HepG2 (cell line): Measurements from ENCODE around the gene CLIC1.

ENCODE experiments used
- ARID2 ChIP-seq: sonication (generic); formaldehyde crosslinking; IDR thresholded peaks from 2 replicates; pipeline ENCODE4 v1.8.1; 2022; ENCODE audit warnings: mild to moderate bottlenecking, missing genetic modification reagents, borderline replicate concordance
- ASH2L ChIP-seq: fragments of 300-600, 200-600 bp; sonication (generic); IDR thresholded peaks from 2 replicates; pipeline ENCODE4 v1.7.0; 2017; ENCODE audit warnings: low read depth, mild to moderate bottlenecking, moderate library complexity, mixed read lengths, low read length; ENCODE audit not compliant: insufficient read length
- IRX3 ChIP-seq: sonication (generic); formaldehyde crosslinking; IDR thresholded peaks from 2 replicates; pipeline ENCODE4 v1.8.1; 2023; ENCODE audit warnings: mild to moderate bottlenecking, low read depth, missing genetic modification reagents, borderline replicate concordance
- JUND ChIP-seq: sonication (generic); formaldehyde crosslinking; IDR thresholded peaks from 2 replicates; pipeline ENCODE4 v1.8.0; 2022; ENCODE audit warnings: mild to moderate bottlenecking, missing genetic modification reagents
- KAT7 ChIP-seq: IDR thresholded peaks from 2 replicates; pipeline ENCODE4 v1.6.1; 2018; ENCODE audit warnings: borderline replicate concordance, missing compliant biosample characterization
- SCMH1 ChIP-seq: sonication (generic); formaldehyde crosslinking; IDR thresholded peaks from 2 replicates; pipeline ENCODE4 v1.9.0; 2021; ENCODE audit warnings: missing genetic modification reagents, mild to moderate bottlenecking, borderline replicate concordance
- TBL1XR1 ChIP-seq: fragments of 150-350 bp; IDR thresholded peaks from 2 replicates; pipeline ENCODE4 v1.6.1; 2014; ENCODE audit warnings: borderline replicate concordance, low read length; ENCODE audit not compliant: partially characterized antibody
- TCF12 ChIP-seq, 2 experiments: fragments of 450-650 bp in 1 of 2; sonication (generic) in 1 of 2; formaldehyde crosslinking in 1 of 2; IDR thresholded peaks; 2 replicates each; pipeline versions ENCODE4 v1.6.1 to v1.8.0; 2017 to 2022; ENCODE audit warnings: antibody characterized with exemption in 1 of 2, mild to moderate bottlenecking in 1 of 2, missing genetic modification reagents in 1 of 2, moderate library complexity in 1 of 2
- TF ChIP-seq, protein P1 (sequence below): sonication (generic); formaldehyde crosslinking; IDR thresholded peaks from 2 replicates; pipeline ENCODE4 v1.5.0; 2020; ENCODE audit warnings: mild to moderate bottlenecking, missing genetic modification reagents, moderate library complexity
- TF ChIP-seq, protein P2 (sequence below): sonication (generic); formaldehyde crosslinking; IDR thresholded peaks from 2 replicates; pipeline ENCODE4 v1.8.0; 2022; ENCODE audit warnings: missing genetic modification reagents, mild to moderate bottlenecking, borderline replicate concordance
- TF ChIP-seq, protein P3 (sequence below): IDR thresholded peaks from 2 replicates; pipeline ENCODE4 v1.6.1; 2012; ENCODE audit warnings: low read length, improper control_type of control experiment

DNA sequence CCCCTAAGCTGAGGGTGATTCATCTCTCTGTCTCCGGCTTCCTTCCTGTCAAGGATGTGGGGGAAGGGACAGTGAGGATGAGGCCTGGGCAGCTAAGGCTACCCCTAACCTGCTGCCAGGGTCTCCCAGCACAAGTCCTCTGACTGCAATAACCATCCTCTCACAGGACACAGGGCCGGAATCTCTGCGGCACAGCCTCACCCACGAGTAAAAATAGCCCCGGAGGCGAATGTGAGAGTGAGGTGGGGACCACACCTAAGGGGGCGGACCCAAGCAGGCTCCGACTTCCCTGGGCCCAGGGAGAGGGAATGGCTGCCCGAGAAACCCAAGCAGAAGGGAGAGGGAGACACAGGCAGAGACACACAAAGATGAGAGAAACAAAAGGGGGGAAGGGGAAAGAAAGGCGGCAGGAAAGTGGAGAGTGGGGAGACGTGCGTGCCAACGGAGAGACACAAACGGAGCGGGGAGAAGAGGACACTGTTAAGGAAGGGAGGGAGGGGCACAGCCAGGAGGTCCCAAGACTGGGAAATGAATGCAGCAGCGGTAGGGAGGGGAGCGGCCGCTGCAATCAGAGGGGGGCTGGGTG lies 1.4 kb downstream of the CLIC1 start:
- TF ChIP-seq TBL1XR1: no peak
- no peak for TF ChIP-seq TCF12 (IDR thresholded peaks at IDR 0.05)
- no peak for TF ChIP-seq TCF12 (CRISPR knock-in tag; IDR thresholded peaks at IDR 0.05)
- TF ChIP-seq, protein P1, sequence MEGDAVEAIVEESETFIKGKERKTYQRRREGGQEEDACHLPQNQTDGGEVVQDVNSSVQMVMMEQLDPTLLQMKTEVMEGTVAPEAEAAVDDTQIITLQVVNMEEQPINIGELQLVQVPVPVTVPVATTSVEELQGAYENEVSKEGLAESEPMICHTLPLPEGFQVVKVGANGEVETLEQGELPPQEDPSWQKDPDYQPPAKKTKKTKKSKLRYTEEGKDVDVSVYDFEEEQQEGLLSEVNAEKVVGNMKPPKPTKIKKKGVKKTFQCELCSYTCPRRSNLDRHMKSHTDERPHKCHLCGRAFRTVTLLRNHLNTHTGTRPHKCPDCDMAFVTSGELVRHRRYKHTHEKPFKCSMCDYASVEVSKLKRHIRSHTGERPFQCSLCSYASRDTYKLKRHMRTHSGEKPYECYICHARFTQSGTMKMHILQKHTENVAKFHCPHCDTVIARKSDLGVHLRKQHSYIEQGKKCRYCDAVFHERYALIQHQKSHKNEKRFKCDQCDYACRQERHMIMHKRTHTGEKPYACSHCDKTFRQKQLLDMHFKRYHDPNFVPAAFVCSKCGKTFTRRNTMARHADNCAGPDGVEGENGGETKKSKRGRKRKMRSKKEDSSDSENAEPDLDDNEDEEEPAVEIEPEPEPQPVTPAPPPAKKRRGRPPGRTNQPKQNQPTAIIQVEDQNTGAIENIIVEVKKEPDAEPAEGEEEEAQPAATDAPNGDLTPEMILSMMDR (CRISPR knock-in tag): no peak
- peak; percentile 77; the same call in 1 of the 2 replicates for TF ChIP-seq KAT7 (CRISPR knock-in tag)
- peak; percentile 19 for TF ChIP-seq ASH2L
- no peak for TF ChIP-seq SCMH1
- TF ChIP-seq IRX3 (CRISPR knock-in tag): no peak
- TF ChIP-seq JUND (CRISPR knock-in tag): peak; percentile 85
- TF ChIP-seq, protein P2, sequence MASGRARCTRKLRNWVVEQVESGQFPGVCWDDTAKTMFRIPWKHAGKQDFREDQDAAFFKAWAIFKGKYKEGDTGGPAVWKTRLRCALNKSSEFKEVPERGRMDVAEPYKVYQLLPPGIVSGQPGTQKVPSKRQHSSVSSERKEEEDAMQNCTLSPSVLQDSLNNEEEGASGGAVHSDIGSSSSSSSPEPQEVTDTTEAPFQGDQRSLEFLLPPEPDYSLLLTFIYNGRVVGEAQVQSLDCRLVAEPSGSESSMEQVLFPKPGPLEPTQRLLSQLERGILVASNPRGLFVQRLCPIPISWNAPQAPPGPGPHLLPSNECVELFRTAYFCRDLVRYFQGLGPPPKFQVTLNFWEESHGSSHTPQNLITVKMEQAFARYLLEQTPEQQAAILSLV (CRISPR knock-in tag): peak; percentile 35; the same call in 1 of the 2 replicates
- TF ChIP-seq, protein P3, sequence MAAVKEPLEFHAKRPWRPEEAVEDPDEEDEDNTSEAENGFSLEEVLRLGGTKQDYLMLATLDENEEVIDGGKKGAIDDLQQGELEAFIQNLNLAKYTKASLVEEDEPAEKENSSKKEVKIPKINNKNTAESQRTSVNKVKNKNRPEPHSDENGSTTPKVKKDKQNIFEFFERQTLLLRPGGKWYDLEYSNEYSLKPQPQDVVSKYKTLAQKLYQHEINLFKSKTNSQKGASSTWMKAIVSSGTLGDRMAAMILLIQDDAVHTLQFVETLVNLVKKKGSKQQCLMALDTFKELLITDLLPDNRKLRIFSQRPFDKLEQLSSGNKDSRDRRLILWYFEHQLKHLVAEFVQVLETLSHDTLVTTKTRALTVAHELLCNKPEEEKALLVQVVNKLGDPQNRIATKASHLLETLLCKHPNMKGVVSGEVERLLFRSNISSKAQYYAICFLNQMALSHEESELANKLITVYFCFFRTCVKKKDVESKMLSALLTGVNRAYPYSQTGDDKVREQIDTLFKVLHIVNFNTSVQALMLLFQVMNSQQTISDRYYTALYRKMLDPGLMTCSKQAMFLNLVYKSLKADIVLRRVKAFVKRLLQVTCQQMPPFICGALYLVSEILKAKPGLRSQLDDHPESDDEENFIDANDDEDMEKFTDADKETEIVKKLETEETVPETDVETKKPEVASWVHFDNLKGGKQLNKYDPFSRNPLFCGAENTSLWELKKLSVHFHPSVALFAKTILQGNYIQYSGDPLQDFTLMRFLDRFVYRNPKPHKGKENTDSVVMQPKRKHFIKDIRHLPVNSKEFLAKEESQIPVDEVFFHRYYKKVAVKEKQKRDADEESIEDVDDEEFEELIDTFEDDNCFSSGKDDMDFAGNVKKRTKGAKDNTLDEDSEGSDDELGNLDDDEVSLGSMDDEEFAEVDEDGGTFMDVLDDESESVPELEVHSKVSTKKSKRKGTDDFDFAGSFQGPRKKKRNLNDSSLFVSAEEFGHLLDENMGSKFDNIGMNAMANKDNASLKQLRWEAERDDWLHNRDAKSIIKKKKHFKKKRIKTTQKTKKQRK: no peak
- no peak for TF ChIP-seq ARID2
